AG10803 (cell line): ENCODE data around the gene FYN.
A peak's percentile ranks its signal among the peaks of the same experiment; 100 is the strongest.
"Not testable (repeated sequence)": the region's sequence is repeated elsewhere in the genome, so short reads cannot be mapped to it uniquely, and the experiment has no call there.

Experiments used
- DNase-seq: peaks from one replicate; pipeline ENCODE4 v3.0.0; 2010; ENCODE audit warnings: low read depth
- H3K4me3 ChIP-seq: 2 replicates; pipeline ENCODE4 v1.5.1; 2011; ENCODE audit warnings: mild to moderate bottlenecking, low read length, control low read depth
- TF ChIP-seq, protein P1 (sequence below): conservative IDR thresholded peaks from 2 replicates; pipeline ENCODE4 v1.5.1; 2011; ENCODE audit warnings: mild to moderate bottlenecking, low read length, control low read depth, inconsistent platforms

Gene FYN

DNA sequence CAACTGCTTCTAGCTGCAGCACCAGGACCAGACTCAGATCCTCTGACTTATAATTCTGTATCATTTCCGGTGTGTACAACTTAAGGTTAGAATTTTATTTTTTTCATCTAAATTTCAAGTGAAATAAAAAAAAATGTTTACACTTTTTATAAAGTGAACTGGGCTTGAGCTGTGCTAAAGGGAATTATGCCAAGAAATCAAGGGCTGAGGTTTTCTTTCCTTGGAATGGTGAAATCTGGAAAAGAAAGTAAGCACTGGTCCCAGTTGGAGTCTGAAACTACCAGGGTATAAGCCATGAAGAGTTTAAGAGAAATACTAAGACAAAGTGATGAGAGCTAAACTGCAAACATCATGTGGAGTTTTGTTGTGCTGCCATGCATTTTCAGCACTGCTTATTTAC is 21.7 kb upstream of the FYN start:
- TF ChIP-seq, protein P1, sequence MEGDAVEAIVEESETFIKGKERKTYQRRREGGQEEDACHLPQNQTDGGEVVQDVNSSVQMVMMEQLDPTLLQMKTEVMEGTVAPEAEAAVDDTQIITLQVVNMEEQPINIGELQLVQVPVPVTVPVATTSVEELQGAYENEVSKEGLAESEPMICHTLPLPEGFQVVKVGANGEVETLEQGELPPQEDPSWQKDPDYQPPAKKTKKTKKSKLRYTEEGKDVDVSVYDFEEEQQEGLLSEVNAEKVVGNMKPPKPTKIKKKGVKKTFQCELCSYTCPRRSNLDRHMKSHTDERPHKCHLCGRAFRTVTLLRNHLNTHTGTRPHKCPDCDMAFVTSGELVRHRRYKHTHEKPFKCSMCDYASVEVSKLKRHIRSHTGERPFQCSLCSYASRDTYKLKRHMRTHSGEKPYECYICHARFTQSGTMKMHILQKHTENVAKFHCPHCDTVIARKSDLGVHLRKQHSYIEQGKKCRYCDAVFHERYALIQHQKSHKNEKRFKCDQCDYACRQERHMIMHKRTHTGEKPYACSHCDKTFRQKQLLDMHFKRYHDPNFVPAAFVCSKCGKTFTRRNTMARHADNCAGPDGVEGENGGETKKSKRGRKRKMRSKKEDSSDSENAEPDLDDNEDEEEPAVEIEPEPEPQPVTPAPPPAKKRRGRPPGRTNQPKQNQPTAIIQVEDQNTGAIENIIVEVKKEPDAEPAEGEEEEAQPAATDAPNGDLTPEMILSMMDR, result no peak
- DNase-seq, result peak; percentile 26
- no peak overlapping the region for H3K4me3 ChIP-seq

DNA sequence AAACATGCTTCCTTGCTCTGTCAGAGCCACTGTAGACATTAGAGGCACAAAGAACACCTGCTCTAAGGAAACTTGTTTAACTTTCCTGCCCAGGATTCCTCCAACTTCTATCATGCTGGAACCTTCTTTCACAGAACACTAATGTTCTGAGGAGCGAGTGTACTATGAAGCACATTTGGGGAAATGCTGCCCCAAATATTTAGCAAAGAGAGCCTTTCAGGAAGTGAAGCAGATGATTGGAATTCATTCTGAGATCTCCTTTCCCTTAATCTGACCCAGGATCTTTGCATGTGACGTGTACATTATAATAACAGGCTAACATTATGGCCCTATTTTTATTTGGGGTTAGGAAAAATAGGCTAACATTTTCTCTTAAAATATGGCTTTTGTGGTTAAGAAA is 21.0 kb upstream of the FYN start:
- peak; percentile 64 for DNase-seq
- TF ChIP-seq, protein P1, result no peak
- no peak overlapping the region for H3K4me3 ChIP-seq

DNA sequence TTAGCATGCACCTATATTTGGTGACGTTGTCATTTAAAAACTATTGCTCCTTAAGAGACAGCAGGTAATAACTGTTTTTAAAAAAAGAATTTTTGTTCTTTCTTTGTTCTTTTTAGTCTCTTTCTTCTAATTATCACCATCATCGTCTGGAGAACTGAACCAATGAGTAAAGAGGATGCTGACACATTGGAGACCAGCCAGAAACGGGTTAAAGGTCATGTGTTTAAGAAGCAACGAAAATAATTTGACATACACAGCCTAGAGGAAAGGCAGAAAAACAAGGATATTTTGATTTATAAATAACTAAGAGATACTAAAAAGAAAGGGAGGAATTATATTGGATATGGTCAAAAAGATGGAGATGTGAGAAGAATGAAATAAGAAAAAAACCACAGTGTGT is 19.2 kb upstream of the FYN start:
- TF ChIP-seq, protein P1, result no peak
- DNase-seq, result no peak
- no peak overlapping the region for H3K4me3 ChIP-seq

DNA sequence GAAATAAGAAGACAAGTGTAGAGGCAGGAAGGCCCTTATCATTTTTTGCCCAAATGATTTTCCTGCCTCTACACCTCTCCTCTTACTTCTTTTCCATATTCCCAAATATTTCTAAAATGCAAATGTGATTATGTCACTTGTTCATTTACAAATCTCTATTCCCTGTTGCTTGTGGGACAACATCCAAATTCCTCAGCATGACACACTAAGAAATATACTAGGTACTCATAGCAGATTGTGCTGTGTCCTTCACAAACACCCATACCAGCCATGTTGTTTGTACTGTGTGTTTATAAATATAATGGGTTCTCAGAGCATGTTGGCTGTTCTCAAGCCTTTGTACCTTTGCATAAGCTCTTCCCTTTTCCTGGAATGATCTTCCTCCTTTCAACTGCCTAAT is 17.7 kb upstream of the FYN start:
- peak; percentile 60 for DNase-seq
- H3K4me3 ChIP-seq, result no peak overlapping the region
- TF ChIP-seq, protein P1, result no peak

DNA sequence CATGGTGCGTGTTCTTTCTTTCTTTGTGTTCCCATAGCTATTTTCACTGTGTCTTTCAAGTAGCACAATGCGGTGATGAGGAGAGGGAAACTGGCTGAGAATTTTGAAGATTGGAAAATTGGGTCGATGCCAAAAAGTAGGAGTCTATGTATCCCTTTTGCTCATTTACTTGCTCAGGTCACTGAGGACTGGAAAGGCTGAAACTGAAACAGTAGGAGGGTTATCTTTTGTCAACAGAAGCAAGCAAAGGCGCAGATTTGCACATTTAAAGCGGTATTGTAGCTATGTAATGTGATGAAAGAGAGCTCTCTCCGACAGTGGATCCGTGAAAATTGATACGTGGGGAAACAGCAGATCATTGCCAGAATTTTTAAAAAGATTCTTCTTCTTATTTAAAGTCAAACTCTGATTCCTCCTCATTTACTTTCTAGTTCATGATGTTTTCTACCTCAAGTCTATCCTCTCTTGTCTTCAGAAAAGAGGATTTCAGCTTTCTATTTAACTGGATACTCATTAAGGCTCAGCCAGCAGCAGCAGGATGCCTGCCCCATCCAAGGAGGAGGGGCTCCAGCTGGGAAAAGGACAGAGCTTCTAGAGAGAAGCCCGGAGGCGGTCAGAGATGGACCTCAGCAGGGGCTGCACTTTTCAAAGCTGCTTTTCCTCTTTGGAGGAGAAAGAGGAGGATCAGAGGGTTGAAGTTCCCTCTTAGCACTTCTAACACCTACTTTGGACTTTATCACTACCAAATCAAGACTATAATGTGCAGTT is 15.9 kb upstream of the FYN start:
- peak overlapping the region; percentile 10 for H3K4me3 ChIP-seq
- TF ChIP-seq, protein P1, result no peak
- DNase-seq, result peak; percentile 29

DNA sequence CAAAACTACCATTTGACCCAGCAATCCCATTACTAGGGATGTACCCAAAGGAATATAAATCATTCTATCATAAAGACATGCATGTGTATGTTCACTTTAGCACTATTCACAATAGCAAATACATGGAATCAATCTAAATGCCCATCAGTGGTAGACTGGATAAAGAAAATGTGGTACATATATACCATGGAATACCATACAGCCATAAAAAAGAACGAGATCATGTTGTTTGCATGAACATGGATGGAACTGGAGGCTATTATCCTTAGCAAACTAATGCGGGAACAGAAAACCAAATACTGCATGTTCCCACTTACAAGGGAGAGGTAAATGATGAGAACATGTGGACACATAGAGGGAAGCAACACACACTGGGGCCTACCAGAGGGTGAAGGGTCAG is 13.5 kb upstream of the FYN start:
- not testable (repeated sequence) for DNase-seq, H3K4me3 ChIP-seq

DNA sequence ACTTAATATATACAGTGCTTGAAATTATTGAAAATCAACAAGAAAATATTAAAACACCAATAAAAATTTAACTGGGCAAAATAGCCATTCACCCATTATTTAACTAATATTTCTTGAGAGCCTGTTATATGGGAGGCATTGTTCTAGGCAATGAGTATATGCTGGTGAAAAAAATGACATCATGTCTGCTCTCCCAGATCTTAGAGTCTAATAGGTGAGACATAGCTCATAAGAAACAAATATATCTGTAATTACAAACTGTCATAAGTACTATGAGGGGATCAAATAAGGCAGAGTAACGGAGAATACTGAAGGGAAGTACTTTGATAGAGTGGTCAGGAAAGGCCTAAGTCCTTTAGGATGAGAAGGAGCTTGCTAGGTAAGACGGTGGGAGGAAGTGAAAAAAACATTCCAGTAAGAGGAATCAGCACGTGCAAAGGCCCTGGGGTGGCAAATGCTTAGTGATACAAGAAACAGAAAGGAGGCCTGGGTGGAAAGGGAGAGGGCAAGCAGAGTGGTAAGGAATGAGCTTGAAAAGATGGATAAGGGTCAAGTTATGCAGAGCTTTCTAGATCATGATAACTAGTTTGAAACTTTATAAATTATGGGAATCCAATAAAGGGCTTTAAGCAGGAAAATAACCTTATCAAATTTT is 12.2 kb upstream of the FYN start:
- TF ChIP-seq, protein P1, result no peak
- no peak for DNase-seq
- no peak overlapping the region for H3K4me3 ChIP-seq
